ENCODE data around the gene SEMA4B. TPM values are rescaled to one million over a fixed set of nuclear protein-coding genes. Genes with fewer than 3 reads are reported as not detected.
A peak's percentile ranks its signal among the peaks of the same experiment; 100 is the strongest.
"Not testable (repeated sequence)": the region's sequence is repeated elsewhere in the genome, so short reads cannot be mapped to it uniquely, and the experiment has no call there.

SEMA4B gene
- total RNA-seq, 2 donors from 2014 or later: 26.9 to 38.4 TPM

DNA sequence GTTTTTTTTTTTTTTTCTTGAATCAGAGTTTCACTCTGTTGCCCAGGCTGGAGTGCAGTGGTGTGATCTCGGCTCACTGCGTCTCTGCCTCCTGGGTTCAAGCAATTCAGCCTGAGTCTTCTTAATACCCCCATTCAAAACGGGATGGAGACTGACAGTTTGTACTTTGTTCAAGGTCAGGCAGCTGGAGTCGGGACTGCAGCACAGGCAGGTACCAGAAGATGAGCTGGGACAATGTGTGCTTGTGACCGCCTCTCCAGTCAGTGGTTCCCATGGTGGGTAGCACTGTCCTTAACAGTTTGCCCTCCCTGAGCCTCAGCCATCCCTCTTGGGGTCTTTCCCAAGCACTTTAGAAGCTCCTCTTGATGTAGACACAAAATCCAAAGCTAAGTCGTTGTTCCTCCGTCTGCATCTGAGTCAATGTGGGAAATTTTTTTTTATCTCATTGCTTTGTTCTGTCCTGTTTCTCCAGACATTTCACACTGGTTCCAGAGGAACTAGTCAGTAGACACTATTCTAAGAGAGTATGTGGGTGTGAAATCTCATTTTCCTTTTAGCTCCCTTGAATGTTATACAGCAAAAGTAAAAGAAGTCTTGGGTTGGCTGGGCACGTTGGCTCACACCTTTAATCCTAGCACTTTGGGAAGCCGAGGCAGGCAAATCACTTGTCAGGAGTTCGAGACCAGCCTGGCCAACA lies 43.0 kb downstream of the SEMA4B start:
- H3K4me3 ChIP-seq: no peak overlapping the region
- H3K27ac ChIP-seq: no peak overlapping the region
- no peaks in the 10 kb centered on the region for H3K4me1 ChIP-seq (ENCODE audit: control insufficient read depth in 1 of 2, low read depth in 2 of 2)
- no peaks in the 10 kb centered on the region for H3K27me3 ChIP-seq (replicated peaks; ENCODE audit: insufficient read depth)
- DNase-seq (ENCODE audit: low spot score) (no peak), ATAC-seq (ENCODE audit: insufficient number of reproducible peaks, low FRiP score, low read depth) (no peak)
- H3K36me3 ChIP-seq: no peaks in the 10 kb centered on the region
- H3K9me3 ChIP-seq: no peaks in the 10 kb centered on the region
- TF ChIP-seq, protein P1, sequence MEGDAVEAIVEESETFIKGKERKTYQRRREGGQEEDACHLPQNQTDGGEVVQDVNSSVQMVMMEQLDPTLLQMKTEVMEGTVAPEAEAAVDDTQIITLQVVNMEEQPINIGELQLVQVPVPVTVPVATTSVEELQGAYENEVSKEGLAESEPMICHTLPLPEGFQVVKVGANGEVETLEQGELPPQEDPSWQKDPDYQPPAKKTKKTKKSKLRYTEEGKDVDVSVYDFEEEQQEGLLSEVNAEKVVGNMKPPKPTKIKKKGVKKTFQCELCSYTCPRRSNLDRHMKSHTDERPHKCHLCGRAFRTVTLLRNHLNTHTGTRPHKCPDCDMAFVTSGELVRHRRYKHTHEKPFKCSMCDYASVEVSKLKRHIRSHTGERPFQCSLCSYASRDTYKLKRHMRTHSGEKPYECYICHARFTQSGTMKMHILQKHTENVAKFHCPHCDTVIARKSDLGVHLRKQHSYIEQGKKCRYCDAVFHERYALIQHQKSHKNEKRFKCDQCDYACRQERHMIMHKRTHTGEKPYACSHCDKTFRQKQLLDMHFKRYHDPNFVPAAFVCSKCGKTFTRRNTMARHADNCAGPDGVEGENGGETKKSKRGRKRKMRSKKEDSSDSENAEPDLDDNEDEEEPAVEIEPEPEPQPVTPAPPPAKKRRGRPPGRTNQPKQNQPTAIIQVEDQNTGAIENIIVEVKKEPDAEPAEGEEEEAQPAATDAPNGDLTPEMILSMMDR (IDR thresholded peaks at IDR 0.05): no peak

DNA sequence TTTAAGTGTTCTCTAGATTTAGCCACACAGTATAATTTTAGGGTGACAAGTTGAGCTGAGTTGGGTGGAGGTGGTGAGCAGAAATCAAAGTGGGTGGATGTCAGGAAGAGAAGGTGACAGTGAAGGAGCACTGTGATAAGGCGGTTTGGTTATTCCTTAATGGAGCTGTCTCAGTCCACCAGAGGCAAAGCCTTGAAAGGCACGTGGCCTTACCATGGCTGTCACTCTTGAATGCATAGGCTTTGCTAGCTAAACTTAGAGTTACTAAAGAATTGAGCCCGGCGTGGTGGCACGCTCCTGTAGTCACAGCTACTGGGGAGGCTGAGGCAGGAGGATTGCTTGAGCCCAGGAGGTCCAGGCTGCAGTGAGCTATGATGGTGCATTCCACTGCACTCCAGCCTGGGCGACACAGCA lies 47.7 kb downstream of the SEMA4B start:
- H3K36me3 ChIP-seq: no peaks in the 10 kb centered on the region
- TF ChIP-seq, protein P1 (IDR thresholded peaks at IDR 0.05): no peak
- no peaks in the 10 kb centered on the region for H3K9me3 ChIP-seq
- no peak overlapping the region for H3K27ac ChIP-seq
- no peak for DNase-seq (ENCODE audit: low spot score)
- H3K4me3 ChIP-seq: peak overlapping the region; percentile 89
- no peak for ATAC-seq (ENCODE audit: insufficient number of reproducible peaks, low FRiP score, low read depth)
- peaks cover 0 to 4% of the 10 kb centered on the region in 2 donors for H3K4me1 ChIP-seq (ENCODE audit: control insufficient read depth in 1 of 2, low read depth in 2 of 2)
- no peaks in the 10 kb centered on the region for H3K27me3 ChIP-seq (replicated peaks; ENCODE audit: insufficient read depth)

DNA sequence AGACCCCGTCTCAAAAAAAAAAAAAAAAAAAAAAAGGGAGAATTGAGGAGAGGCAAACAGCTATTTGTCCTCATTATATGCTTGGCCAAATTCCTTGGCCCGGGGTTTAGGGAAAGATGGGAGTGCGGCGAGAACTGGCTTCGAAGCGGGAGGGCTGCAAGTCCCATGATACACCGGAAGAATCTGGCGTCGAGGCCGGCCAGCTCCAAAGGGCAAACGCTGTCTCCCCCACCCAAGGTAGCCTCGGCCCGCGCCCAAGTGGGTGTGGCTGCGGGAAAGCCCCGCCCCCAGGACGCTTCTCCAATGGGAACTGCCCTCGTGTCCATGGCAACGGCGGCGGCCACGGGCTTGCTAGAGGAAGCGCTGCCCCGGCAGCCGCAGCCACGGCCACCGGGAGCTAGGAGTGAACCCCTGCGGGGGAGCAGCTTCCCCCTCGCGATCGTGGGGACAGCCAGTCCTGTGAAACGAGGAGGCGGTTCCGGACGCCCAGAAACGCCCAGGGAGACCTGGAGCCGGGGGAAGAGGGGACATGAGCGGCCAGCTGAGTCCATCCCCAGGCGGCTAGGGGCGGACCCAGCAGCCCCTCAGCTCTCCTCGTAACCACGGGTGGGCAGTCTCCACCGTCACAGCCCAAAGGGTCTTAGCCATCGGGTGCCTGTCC lies 48.2 kb downstream of the SEMA4B start, which contains the start of gene TTLL13:
Gene TTLL13 (plus strand): TSS at position 354 of the 661 bp plus-strand sequence. CDS start 1,075 bp downstream, outside the sequence.
- H3K9me3 ChIP-seq: no peaks in the 10 kb centered on the region
- peak within 1 kb of the TSS; percentile 89 for H3K4me3 ChIP-seq
- peaks cover 0 to 4% of the 10 kb centered on the region in 2 donors for H3K4me1 ChIP-seq (ENCODE audit: control insufficient read depth in 1 of 2, low read depth in 2 of 2)
- TF ChIP-seq, protein P1 (IDR thresholded peaks at IDR 0.05): no peak
- peak; percentile 91 for DNase-seq (ENCODE audit: low spot score)
- no peaks in the 10 kb centered on the region for H3K36me3 ChIP-seq
- H3K27me3 ChIP-seq (replicated peaks; ENCODE audit: insufficient read depth): no peaks in the 10 kb centered on the region
- peak; percentile 53 for ATAC-seq (ENCODE audit: insufficient number of reproducible peaks, low FRiP score, low read depth)
- no peak within 1 kb of the TSS for H3K27ac ChIP-seq

DNA sequence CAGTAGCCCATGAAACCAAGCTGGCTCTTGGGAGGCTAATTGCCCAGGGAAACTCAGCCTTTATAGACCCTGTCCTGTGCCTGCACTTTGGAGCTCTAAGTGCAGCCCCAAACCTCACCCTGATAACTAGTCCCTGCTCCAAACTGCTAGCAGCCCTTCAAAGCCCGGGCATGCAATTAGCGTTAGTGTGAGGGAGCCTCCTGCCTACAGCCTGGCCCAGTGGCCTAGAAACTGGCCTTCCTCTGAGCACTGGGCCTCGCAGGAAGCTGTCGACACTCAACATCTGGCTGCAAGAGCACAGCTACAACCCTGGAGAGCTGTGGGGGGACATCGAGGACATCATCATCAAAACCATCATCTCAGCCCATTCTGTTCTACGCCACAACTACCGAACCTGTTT lies 56.6 kb downstream of the SEMA4B start:
- TF ChIP-seq, protein P1 (IDR thresholded peaks at IDR 0.05): no peak
- Histone ChIP-seq H3K27me3 (replicated peaks; ENCODE audit: insufficient read depth) (no peaks in the 10 kb centered on the region), H3K27ac (no peak overlapping the region), H3K4me3 (no peak overlapping the region), H3K9me3 (no peaks in the 10 kb centered on the region), H3K36me3 (no peaks in the 10 kb centered on the region), H3K4me1 (ENCODE audit: control insufficient read depth in 1 of 2, low read depth in 2 of 2) (no peaks in the 10 kb centered on the region)
- ATAC-seq (ENCODE audit: insufficient number of reproducible peaks, low FRiP score, low read depth) (no peak), DNase-seq (ENCODE audit: low spot score) (no peak)

DNA sequence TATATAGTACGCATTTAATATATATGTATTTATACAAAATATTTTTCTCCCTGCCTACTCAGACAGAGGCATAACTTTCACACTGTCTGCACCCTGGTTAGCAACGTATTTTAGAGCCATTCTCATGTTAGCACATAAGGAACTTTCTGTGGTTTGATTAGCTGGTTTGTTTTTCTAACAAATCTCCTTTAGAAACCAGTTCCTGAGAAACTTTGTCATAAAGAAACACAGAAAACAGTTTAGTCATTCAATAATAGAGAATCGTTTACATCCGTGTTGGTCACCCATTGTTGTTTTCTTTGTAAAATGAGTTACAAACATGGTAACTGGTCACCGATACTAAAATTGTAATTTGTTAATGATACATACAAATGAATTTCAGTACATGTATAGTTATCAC lies 58.4 kb downstream of the SEMA4B start:
- no peak for ATAC-seq (ENCODE audit: insufficient number of reproducible peaks, low FRiP score, low read depth)
- Histone ChIP-seq H3K27ac (no peak overlapping the region), H3K27me3 (replicated peaks; ENCODE audit: insufficient read depth) (no peaks in the 10 kb centered on the region), H3K36me3 (no peaks in the 10 kb centered on the region), H3K4me1 (ENCODE audit: control insufficient read depth in 1 of 2, low read depth in 2 of 2) (peaks cover 4 to 5% of the 10 kb centered on the region in 2 donors), H3K4me3 (no peak overlapping the region), H3K9me3 (no peaks in the 10 kb centered on the region)
- TF ChIP-seq, protein P1 (IDR thresholded peaks at IDR 0.05): no peak
- no peak for DNase-seq (ENCODE audit: low spot score)

DNA sequence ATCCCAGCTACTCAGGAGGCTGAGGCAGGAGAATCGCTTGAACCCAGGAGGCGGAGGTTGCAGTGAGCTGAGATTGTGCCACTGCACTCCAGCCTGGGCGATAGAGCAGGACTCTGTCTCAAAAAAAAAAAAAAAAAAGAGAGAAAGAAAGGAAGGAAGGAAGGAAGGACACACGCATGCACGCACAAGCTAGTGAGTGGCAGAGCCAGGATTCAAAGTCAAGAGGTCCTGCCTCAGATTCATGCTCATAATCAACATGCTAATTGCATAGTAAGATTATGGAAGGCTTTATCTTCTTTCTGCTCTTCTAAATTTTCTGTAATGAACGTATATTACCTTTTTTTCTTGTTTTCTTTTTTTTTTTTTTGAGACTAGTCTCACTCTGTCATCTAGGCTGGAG lies 59.6 kb downstream of the SEMA4B start:
- H3K27ac ChIP-seq; H3K36me3 ChIP-seq; H3K4me3 ChIP-seq; H3K27me3 ChIP-seq (replicated peaks; ENCODE audit: insufficient read depth); DNase-seq (ENCODE audit: low spot score); H3K9me3 ChIP-seq; ATAC-seq (ENCODE audit: insufficient number of reproducible peaks, low FRiP score, low read depth): not testable (repeated sequence)
- H3K4me1 ChIP-seq (ENCODE audit: control insufficient read depth in 1 of 2, low read depth in 2 of 2): peaks cover 8 to 11% of the 10 kb centered on the region in 2 donors

All from thoracic aorta (tissue), 2 donors.